Measurements from ENCODE around the gene NRXN3. TPM values are rescaled to one million over a fixed set of nuclear protein-coding genes. Genes with fewer than 3 reads are reported as not detected.

The NRXN3 gene
- total RNA-seq, 1 experiment from 2014 or later = not detected

DNA sequence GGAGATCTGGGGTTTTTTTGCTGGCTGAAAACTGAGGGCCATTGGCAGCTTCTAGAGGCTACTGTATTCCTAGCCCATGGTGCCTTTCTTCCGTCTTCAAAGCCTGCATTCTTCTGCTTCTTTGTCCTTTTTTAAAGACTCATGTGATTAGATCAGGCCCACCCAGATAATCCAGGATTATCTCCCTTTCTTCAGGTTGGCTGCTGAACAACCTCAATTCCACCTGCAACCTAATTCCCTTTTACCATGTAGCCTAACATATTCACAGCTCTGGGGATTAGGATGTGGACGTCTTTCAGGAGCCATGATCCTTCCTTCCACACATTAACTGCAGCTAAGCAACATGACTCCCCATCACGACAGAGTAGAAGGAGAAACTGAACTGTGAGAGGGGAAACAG, 1055.6 kb downstream of the NRXN3 start:
- Histone ChIP-seq H3K27ac (ENCODE audit: low read depth, low read length) (no peak overlapping the region), H3K9me3 (ENCODE audit: control insufficient read depth in 1 of 2, insufficient read depth in 1 of 2, low read depth in 1 of 2, low read length in 2 of 2) (peaks cover 7 to 17% of the 10 kb centered on the region in 2 experiments; a peak in 2 of 4 replicates), H3K27me3 (ENCODE audit: insufficient read depth, low read length) (no peaks in the 10 kb centered on the region), H3K79me2 (ENCODE audit: insufficient read depth, low read length) (no peaks in the 10 kb centered on the region), H3K4me2 (ENCODE audit: low read length) (no peak overlapping the region), H3K4me1 (ENCODE audit: control insufficient read depth in 1 of 2, insufficient read depth in 2 of 2, low read length in 2 of 2) (no peaks in the 10 kb centered on the region), H3K9me2 (ENCODE audit: insufficient read depth) (no peaks in the 10 kb centered on the region), H4K20me1 (ENCODE audit: insufficient read depth) (no peaks in the 10 kb centered on the region), H2AFZ (ENCODE audit: low read depth, low read length, poor library complexity, severe bottlenecking) (no peak overlapping the region), H3K9ac (ENCODE audit: low read length) (no peak overlapping the region), H3K4me3 (replicated peaks in 1 of 2; ENCODE audit: low read depth in 1 of 2, low read length in 2 of 2) (no peak overlapping the region), H3K36me3 (ENCODE audit: control insufficient read depth in 1 of 2, insufficient read depth in 2 of 2, low read length in 2 of 2) (no peaks in the 10 kb centered on the region)
- CTCF ChIA-PET = no interaction called here
- RAD21 ChIA-PET (ENCODE audit: low non-redundant PET in 1 of 2, low total read pairs in 2 of 2, uncharacterized antibody in 2 of 2, unreplicated experiment in 2 of 2) = no interaction called here
- TF ChIP-seq SP1 (IDR thresholded peaks at IDR 0.05; ENCODE audit: low read depth) = no peak
- no peak for TF ChIP-seq FOSL1 (IDR thresholded peaks at IDR 0.05; ENCODE audit: low read depth)
- no peak for TF ChIP-seq SRF (IDR thresholded peaks at IDR 0.05; ENCODE audit: low read depth)
- no peak for TF ChIP-seq POLR2A (IDR thresholded peaks at IDR 0.05; ENCODE audit: borderline replicate concordance, extremely low read depth, insufficient read depth, insufficient read length)
- TF ChIP-seq YY1 (IDR thresholded peaks at IDR 0.05; ENCODE audit: extremely low read depth, insufficient replicate concordance, low read depth, low read length) = no peak
- TF ChIP-seq ELF1 (IDR thresholded peaks at IDR 0.05; ENCODE audit: borderline replicate concordance, low read depth) = no peak
- TF ChIP-seq ZFX (IDR thresholded peaks at IDR 0.05) = no peak
- no peak for TF ChIP-seq RAD21 (IDR thresholded peaks at IDR 0.05; ENCODE audit: low read depth)
- TF ChIP-seq ATF3 (IDR thresholded peaks at IDR 0.05) = no peak
- TF ChIP-seq EGR1 (IDR thresholded peaks at IDR 0.05; ENCODE audit: low read depth) = no peak
- no peak for TF ChIP-seq EZH2 (IDR thresholded peaks at IDR 0.05)
- no peak for TF ChIP-seq CBX3 (IDR thresholded peaks at IDR 0.05; ENCODE audit: low read depth)
- TF ChIP-seq CEBPB (IDR thresholded peaks at IDR 0.05; ENCODE audit: low read depth) = no peak
- TF ChIP-seq, protein P1, sequence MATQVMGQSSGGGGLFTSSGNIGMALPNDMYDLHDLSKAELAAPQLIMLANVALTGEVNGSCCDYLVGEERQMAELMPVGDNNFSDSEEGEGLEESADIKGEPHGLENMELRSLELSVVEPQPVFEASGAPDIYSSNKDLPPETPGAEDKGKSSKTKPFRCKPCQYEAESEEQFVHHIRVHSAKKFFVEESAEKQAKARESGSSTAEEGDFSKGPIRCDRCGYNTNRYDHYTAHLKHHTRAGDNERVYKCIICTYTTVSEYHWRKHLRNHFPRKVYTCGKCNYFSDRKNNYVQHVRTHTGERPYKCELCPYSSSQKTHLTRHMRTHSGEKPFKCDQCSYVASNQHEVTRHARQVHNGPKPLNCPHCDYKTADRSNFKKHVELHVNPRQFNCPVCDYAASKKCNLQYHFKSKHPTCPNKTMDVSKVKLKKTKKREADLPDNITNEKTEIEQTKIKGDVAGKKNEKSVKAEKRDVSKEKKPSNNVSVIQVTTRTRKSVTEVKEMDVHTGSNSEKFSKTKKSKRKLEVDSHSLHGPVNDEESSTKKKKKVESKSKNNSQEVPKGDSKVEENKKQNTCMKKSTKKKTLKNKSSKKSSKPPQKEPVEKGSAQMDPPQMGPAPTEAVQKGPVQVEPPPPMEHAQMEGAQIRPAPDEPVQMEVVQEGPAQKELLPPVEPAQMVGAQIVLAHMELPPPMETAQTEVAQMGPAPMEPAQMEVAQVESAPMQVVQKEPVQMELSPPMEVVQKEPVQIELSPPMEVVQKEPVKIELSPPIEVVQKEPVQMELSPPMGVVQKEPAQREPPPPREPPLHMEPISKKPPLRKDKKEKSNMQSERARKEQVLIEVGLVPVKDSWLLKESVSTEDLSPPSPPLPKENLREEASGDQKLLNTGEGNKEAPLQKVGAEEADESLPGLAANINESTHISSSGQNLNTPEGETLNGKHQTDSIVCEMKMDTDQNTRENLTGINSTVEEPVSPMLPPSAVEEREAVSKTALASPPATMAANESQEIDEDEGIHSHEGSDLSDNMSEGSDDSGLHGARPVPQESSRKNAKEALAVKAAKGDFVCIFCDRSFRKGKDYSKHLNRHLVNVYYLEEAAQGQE (IDR thresholded peaks at IDR 0.05; ENCODE audit: low read depth) = no peak
- TF ChIP-seq, protein P2, sequence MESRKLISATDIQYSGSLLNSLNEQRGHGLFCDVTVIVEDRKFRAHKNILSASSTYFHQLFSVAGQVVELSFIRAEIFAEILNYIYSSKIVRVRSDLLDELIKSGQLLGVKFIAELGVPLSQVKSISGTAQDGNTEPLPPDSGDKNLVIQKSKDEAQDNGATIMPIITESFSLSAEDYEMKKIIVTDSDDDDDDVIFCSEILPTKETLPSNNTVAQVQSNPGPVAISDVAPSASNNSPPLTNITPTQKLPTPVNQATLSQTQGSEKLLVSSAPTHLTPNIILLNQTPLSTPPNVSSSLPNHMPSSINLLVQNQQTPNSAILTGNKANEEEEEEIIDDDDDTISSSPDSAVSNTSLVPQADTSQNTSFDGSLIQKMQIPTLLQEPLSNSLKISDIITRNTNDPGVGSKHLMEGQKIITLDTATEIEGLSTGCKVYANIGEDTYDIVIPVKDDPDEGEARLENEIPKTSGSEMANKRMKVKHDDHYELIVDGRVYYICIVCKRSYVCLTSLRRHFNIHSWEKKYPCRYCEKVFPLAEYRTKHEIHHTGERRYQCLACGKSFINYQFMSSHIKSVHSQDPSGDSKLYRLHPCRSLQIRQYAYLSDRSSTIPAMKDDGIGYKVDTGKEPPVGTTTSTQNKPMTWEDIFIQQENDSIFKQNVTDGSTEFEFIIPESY (IDR thresholded peaks at IDR 0.05; ENCODE audit: extremely low read depth, insufficient replicate concordance, low read length) = no peak
- no peak for TF ChIP-seq POLR2AphosphoS5 (IDR thresholded peaks at IDR 0.05; ENCODE audit: low read depth, low read length)
- TF ChIP-seq SIN3A (IDR thresholded peaks at IDR 0.05; ENCODE audit: low read depth) = no peak
- POLR2A ChIA-PET = no interaction called here
- intact Hi-C loops (cut with micrococcal nuclease) = no loop called here
- BruUV-seq (replicated peaks) = no TSS peak
- ATAC-seq (no peak), DNase-seq (ENCODE audit: low read depth, low spot score) (no peak)

Data from HCT116 (cell line).